GM18499 (cell line): ENCODE data around the gene ZBTB43.

ENCODE experiments used
- ATAC-seq: cut with Tn5 transposase; IDR thresholded peaks from one replicate; pipeline ENCODE4 v1.9.1; 2021; ENCODE audit warnings: moderate number of reproducible peaks; ENCODE audit not compliant: insufficient read depth, unreplicated experiment

ZBTB43 gene

DNA sequence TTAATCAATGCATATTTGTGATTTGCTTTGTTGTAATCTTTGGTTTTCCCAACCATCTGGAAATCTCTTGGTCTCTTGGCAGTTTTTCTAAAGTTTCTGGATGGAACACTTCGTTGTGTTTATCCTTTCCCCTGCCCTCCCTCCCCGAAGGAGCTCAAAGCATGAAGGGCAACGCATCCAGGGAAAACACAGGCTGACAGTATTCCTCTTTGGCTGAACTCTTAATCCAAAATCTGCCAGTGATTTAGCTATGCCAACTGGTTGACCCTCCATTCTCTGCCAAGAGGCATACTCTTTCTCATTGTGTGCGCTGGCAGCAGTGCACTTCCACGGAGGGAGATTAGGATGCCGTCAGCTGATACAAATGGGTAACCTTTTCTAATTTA, 76.1 kb downstream of the ZBTB43 start:
- no peak for ATAC-seq

DNA sequence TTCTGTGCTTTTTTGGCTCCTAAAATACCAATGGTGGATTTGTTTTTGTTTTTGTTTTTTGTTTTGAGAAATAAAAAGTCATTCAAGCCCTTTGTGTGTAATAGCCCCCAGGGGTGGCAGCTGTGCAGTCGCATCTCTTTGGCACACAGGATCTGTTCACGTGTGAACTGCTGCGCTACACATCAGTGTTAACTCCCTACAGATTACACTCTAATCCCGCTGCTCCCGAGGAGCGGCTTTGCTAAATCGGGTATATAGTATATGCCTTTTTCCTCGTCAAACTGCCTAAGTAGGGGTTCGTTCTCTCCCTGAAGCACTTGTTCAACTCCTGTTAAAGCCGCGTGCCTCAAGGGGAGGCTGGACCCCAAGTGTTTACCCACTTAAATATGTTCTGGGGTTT, 77.9 kb downstream of the ZBTB43 start:
- ATAC-seq, result no peak

DNA sequence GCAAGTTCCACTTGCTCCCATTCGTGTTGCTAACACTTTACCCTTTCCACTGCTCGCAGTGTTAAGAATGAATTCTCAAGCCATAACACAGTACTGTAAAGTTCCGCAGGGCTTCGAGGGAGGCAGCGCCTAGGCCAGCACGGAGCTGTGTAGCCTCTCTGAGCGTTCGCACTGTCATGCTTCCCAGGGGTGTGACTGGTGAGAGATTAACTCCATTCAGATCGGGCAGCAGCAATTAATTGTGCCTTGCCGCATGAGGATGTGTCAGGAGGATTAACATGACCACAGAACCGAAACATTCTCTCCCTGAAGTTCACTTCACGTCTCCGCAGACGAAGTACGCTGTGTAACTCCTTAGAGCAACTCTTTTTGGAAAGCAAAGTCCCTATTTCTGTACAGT, 78.8 kb downstream of the ZBTB43 start:
- no peak for ATAC-seq

DNA sequence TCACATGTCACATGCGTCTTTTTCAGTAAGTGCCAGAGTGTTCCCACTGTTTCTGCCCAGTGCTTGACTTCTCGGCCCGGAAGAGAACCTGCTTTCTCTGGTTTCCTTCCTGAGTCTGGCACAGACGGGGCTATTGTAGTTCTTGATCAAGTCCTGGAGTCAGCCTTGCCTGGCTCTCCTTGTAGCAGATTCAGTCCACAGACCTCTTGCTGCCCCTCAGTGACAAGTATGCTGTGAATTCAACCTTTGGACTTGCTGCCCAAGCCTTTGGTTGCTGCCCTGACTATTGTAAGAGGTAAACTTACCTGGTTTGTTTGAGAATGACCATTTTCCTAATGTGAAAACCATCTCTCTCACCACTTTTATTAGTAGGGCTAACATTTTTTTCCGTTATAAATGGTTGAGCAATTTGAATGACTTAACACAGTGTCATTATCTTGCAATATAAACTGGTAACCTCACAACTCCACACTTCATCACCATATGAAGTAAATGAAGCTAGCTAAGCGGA, 80.3 kb downstream of the ZBTB43 start:
- no peak for ATAC-seq

DNA sequence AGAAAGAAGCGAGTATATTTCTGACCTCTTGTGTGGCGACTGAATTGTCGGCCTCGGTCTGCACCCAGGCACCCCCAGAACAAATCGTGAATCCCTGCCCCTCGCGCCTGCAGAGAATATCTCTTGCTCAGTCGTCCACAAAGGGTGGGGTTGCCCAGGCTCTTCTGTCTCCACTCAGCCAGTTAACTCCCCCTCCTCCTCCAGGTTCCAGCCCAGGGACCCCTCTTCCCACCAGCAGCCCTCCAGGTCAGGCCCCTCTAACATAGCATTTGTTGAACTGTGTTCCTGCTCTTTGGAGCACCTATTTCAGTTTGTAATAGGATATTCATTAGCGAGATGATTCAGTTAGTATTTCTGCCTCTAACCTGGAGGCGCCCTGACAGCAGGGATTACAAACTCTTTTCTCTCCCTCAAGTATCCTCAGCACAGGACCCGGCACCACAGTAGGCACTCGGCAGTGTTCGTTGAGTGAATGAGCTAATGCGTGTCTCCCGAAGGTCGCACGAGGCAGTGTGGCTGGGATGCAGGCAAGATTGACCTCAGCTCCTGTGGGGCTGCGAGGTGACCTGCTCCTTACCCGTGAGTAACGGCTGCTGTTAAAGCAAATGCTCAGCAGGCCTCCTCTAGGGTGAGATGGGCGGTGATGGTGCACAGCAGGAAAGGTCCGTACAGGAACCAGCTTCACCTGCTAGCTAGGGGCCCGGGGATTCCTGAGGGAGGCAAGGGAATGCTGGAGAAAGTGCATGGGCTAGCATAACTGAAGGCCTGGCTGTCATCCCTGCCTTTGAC, 81.4 kb downstream of the ZBTB43 start:
- ATAC-seq, result no peak

DNA sequence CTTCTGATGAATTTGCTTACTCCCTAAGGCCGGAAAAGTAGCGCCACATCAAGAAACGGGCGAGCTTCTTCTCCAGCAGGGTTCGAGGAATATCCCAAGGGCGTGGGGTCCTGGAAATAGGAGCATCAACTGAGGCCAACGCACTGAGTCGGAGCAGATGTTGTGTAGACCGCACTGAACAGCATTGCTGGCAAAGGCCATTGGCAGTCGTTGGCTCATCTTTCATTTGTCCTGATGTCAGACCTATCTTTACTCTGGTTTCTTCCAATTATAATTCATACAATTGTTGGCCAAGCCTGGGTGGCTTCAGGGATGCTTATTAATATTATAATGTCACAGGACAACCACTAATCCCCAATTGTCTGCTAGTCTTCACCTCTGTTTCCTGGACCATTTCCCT, 82.1 kb downstream of the ZBTB43 start:
- ATAC-seq, result no peak
